Fibroblast of upper back skin (primary cell): Measurements from ENCODE around the gene ABCB11.
"Not testable (repeated sequence)": the region's sequence is repeated elsewhere in the genome, so short reads cannot be mapped to it uniquely, and the experiment has no call there.

Source experiments
- DNase-seq: peaks from one replicate; pipeline ENCODE4 v3.0.0-alpha.2; 2013

Gene ABCB11

GRCh38 chr2:169041594-169041993 is 10.5 kb upstream of the ABCB11 start:
- no peak for DNase-seq

DNA sequence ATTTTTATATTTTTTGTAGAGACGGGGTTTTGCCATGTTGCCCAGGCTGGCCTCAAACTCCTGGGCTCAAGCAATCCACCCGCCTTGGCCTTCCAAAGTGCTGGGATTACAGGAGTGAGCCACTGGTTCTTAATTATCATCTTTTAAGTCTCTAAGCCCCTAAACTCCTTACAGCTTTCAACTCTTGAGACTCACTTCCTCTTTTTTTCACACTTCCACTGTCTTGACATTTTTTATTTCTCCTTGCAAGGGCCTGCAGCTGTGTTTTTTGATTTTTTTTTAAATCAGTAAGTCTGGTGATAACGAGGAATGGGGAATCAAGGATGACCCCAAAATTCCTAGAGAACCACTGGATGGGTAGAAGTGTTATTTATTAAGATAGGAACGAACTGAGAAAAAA is 8.6 kb upstream of the ABCB11 start:
- no peak for DNase-seq

DNA sequence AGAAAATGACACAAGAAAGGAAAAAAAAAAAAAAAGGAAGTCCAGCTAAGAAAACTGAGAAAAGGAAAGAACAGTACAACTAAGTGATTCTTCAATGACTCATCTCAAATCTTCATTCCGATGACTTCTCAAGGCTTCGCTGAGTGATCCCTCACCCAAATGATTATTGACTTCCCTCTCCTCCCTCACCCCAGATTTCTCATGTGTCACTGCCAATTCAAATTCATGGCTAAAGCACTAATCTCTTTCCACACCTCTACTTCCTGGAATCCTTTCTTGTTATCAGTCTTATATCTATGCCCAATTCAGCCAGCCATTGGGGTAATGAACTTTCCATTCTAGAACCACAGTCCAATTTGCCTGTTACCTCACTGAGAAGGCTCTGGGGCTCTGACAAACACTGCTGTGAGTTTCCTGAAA is 7.2 kb upstream of the ABCB11 start:
- DNase-seq = peak; percentile 1

DNA sequence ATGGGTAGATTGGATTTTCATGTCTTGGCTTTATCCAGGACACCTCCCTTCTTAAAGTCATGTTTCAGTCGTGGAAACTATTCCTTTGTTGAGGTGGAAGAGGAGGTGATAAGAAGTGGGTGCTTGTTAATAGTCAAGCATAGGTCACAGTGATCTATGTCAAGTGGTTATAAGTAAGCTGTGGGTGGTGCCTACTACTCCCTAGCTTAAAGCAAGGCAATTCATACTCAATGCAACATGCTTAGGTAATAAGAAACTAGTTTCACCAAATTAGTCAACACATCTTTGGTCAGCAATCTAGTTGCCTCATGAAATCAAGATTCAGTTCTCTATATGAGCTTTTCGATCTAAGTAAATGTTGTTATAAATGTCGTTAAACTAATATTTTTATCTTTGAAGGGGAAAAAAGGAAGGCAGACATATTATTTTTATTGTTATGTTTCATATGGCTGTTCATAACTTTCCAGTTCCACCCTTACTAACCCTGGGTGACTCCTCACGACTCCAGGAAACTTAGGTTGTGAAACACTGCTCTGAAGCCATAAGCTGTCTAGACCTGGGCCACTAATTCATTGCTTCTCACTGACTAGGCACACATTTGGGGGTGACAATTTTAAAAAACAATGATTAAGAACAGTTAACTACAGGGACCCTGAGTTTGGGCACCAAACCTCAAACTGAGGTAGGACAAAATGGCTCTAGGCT is 5.8 kb upstream of the ABCB11 start:
- no peak for DNase-seq

DNA sequence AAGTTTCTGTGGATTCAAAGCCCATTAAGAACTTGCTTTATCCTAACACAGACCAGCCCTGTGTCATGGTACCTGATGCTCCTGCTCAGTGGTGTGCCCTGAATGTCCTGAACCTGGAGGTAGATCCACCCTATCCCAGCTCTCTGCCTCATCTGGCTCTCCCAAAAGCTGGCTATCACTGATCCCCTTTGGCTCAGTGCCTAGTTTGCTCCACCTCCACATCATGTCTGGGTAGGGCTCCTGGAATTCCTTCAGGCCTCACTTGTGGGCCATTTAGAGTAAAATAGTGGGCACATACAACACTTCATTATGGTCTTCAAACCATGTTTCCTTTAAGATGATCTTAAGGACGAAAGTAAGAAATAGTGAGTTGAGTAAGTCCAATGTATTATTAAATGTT is 4.8 kb upstream of the ABCB11 start:
- no peak for DNase-seq

DNA sequence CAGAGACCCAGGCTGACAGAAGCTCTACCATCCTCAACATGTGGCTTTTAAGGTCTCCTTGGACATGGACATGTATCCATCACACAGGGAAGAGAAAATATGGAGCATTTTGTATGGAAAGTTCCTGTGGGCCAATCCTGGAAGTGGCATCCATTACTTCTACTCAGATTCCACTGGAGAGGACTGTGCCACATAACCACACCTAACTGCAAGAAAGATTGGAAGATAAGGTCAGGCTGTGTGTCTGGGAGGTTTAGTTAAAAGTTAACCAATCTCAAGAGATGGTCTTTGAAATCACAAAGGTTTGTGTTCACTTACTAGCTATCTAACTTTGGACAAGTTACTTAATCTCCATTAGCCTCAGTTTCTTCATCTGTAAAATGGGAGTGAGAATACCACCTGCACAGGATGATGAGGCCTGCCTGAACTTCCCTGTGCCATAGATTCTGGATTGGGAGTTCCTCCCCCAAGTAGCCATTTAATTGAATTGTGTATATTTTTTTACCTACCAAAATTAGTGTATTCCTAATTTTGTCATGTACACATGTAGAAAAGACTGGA is 3.9 kb upstream of the ABCB11 start:
- DNase-seq = no peak

DNA sequence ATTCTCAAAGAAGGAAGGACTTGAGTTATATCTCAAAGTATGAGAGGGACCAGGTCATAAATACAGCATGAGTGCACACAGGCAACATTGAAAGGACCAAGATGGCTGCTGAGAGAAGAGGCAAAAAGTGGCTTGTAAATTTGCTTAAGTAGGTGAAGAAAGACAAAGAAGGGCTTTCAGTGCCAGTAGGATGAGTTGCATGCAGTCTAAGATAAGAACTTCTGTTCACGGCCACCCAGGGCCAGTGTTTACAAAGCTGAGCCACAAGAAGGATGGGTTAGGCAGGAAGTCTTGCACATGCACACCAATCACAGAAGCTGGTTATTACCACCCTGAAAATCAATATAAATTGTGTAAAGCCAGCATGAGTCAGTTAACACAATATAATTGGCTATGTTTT is 3.1 kb upstream of the ABCB11 start:
- no peak for DNase-seq

DNA sequence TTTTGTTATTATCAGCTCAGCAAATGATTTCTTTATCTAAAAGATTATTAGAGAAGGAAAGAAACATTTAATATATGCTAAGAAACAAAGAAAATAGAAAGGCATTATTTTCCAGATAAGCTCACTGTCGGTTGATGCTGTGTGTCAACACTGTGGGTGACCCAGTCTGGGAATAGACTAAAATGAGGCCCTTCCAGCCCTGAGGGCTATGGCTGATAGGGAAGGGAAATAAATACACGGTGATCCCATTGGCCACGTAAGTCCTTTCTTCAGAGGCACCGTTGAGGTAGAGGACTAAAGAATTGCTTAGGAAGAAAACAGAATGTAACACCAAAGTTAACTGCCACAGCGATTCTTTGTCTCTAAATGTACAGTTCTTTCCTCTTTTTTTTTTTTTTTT is 1.8 kb downstream of the ABCB11 start:
- no peak for DNase-seq

DNA sequence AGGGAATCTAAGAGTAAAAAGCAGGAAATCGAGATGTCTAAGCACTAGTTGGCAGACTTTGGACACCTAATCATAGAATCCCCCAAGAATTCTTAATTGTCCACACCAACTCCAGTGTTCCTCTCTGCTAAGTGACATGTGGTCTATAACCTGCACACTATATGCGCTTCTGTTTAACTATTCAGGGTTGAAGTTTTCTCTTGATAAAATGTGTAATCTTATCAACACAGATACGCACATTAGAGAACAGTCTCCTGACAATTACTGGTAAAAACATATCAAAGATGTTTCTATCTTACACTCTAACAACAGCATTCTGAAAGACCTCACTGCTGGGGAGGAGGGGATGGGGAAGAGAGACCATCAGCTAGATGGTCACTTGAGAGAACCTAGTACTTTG is 3.9 kb downstream of the ABCB11 start:
- no peak for DNase-seq

GRCh38 chr2:169026056-169026455 is 5.1 kb downstream of the ABCB11 start:
- DNase-seq = no peak

DNA sequence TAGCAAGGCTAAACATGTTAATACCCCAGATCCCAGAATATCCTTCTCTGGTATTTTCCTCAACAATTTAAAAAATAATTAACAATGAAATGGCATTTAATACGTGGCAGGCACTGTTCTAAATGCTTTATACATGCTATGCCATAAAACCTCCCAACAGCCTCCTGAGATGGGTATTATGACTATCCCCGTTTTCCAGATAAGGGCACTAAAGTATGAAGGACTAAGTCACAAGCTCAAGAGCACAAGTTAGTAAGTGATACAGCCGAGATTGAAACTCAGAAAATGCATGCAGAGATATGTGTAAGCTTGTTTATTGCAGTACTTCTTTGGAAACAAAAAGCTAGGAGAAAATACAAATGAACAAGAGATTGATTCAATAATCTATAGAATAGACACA is 8.0 kb downstream of the ABCB11 start:
- no peak for DNase-seq

DNA sequence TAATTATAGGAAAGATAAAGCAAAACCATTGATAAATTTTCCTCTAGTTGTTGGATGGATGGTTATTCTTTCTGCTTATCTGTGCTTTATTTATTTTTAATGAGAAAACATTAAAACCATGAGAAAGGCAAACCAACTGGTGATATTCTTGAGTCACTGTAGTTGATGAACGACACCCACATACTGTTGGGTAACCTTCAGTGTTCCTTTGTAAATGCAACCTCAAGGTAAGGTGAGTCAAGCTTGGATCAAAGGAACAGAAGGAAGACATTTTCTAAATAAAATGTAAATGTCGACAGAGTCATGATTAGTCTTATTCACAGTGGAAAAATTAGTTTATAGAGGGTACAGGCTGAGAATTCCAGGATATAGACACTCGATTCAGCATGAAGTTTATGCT is 12.7 kb downstream of the ABCB11 start:
- no peak for DNase-seq

DNA sequence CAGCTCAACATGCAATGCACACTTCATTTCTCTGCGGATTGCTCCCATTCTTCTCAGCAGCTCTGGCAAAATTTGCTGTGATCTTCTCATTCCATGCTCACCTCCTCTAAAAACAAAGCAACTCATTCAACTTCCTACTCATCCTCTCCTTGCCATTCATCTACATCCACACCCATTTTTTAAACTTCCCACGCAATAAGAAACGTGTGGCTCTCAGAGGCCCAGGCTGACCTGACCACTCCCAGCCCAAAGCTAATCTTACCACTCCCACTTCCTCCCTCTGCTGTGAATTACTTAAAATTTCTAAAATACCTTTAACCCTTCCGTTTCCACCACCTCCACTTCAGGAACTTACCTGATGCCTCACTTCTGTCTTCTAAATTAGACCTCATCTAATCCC is 15.2 kb downstream of the ABCB11 start:
- no peak for DNase-seq

DNA sequence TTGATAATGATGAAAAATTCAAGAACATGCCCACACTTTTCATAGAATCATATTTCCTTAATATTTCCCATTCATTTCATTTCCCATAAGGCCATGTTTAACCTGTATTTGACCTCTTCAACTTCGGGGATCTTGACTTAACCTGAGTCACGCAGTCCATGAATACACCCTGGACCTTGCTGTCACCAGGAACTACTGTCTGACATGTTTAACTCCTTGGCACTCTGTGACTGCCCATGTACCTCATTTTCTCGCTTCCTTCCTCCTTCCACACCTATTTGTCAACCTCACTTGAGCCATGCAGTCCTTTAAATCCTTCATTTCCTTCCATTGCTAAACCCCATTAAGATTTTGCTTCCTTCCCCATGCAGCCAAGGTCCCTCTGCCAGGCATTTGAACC is 16.3 kb downstream of the ABCB11 start:
- DNase-seq = no peak

DNA sequence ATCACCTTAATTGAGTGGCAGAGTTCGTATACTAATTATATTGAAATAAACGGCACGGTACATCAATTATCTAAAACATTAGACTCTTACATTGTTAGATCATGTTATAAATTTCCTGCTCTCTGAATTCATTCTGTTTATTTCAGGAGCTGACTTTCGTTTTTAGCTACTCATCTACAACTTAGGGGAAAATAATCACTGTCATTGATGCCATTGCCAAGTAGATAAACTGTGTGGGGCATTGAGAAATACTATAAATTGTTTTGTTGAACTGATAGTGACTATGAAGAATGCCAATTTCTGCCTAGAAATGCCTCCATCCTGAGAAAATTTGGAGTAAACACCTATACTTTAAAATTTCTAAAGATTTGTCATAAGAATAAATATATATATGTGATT is 17.5 kb downstream of the ABCB11 start:
- DNase-seq = no peak

GRCh38 chr2:169012812-169013627 is 18.1 kb downstream of the ABCB11 start:
- no peak for DNase-seq

DNA sequence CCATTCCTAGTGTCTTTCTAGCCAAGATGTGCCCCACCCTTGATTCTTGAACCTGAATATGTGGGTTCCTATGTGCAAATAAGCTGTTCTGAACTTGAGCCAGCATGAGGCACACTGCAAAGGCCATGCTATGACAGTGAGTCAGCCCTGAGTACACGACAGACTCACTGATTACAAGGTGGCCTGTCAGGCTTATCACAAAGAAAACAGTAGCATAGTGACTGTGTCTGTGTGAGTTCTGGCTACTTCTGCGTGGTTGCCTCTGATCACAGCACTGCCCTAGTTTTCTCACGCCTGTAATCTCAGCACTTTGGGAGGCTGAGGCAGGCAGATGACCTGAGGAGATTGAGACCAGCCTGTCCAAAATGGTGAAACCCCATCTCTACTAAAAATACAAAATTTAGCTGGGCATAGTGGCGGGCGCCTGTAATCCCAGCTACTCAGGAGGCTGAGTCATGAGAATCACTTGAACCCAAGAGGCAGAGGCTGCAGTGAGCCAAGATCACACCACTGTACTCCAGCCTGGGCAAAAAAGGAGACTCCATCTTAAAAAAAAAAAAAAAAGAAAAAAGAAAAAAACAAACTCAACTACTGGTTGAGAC is 18.8 kb downstream of the ABCB11 start:
- not testable (repeated sequence) for DNase-seq

GRCh38 chr2:169011698-169012097 is 19.4 kb downstream of the ABCB11 start:
- DNase-seq = no peak

GRCh38 chr2:169010633-169011460 is 20.3 kb downstream of the ABCB11 start:
- no peak for DNase-seq

DNA sequence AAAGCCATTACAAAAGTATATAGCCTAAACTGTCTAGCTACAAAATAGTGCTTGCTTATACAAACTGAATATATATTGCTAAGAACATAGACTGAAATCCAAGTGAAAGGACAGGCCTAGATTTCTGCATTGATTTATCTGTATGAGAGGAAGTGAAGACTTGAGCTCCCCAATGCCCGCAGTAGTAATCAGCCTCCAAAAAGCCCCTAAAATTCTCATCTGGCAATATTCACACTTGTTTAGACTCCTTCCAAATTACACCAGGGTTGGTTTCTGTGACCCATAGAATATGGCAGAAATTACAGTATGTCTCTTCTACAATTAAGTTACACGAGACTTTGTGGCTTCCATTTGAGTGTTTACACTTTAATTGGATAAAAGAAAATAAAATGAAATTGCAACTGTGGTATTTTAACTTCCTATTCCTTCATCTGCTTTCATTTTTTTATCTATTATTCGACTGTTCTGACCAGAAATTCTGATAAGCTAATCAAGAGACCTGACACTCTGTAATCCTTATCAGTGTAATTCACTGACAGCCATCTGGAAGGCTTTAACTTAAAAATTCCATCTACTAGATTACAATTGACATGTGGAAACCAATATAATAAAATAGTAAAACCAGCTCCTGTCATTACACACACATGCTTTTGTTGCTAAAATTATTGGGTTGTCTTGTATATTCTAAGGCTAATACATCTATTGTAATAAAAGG is 21.1 kb downstream of the ABCB11 start:
- DNase-seq = no peak

- no peak for DNase-seq
These were observed 23.2 kb downstream of the ABCB11 start for GRCh38 chr2:169007941-169008340.

DNA sequence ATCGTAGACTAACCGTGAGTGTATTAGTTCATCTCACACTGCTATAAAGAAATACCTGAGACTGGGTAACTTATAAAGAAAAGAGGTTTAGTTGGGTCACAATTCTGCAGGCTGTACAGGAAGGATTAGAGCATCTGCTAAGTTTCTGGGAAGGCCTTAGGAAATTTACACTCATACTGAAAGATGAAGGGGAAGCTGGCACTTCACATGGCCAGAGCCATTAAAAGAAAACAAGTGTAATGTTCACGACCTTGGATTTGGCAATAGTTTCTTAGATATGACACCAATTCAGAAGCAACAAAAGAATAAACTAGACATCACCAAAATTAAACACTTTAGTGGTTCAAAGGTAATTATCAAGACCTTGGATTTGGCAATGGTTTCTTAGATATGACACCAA is 23.8 kb downstream of the ABCB11 start:
- no peak for DNase-seq
